ENCODE measurements around the gene GALNT17.

GALNT17 gene

DNA sequence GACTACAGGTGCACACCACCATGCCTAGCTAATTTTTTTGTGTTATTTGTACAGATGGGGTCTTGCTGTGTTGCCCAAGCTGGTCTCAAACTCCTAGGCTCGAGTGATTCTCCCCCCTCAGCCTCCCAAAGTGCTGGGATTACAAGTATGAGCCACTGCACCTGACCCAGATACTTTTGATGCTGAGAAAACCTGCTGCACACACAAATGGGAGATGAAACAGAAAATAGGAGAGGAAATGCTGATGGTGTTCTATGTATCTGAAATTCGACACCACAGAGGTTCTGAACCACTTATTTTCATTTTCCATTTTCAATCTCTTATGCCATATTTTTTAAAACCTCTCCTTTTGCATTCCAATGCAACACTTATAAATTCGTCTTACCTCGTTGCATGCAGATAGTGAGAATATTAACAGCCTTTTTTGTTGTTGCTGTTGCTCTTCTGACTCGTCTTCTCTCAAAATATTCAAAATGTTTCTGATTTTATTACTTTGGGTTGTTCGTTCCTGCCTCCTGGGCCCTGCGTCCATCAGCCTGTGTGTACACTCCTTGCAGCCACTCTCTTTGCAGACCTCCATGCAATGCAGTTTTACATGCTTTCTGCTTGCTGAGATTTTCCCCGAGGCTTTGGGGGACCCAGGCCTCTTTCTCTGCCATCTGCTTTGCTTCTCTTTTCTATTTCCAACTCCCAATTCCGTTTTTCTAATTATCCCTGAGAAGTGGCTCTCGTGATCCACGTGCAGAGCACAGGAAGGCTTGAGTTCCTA, 556.1 kb downstream of the GALNT17 start:
- peaks cover 16% of the 10 kb centered on the region; the same call in 1 of the 2 replicates for H3K36me3 ChIP-seq (ENCODE audit: insufficient read depth, low read depth, low read length)
- peaks cover 5% of the 10 kb centered on the region; the same call in 1 of the 2 replicates for H3K4me1 ChIP-seq (ENCODE audit: insufficient read depth, low read length)
- H3K27ac ChIP-seq (ENCODE audit: low read length) = no peak overlapping the region
- no peak overlapping the region for H3K4me3 ChIP-seq (ENCODE audit: low read length)
- H3K27me3 ChIP-seq (ENCODE audit: insufficient read depth, low read length) = no peaks in the 10 kb centered on the region
- no peak overlapping the region for H3K9ac ChIP-seq (ENCODE audit: low read depth, low read length)
- no peaks in the 10 kb centered on the region for H3K9me3 ChIP-seq (ENCODE audit: insufficient read depth, low read depth, low read length)

DNA sequence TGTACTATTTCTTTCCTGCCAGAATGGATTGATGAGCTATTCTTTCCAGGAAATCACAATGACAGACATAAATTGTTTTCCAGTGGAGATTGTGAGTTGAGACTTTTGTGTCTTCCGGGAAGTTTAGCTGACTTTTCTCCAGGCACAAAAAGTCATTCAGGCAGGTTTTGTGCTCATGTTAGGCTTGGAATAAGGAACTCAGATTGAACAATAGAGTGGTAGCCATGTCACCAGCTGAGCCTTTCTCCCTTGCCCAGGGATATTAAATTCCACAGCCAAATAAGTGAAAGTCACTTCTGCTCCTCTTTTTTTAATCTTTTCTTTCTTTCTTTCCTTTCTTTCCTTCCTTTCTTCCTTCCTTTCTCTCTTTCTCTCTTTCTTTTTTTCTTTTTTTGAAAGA, 559.6 kb downstream of the GALNT17 start:
- H3K36me3 ChIP-seq (ENCODE audit: insufficient read depth, low read depth, low read length) = peaks cover 9% of the 10 kb centered on the region; the same call in 1 of the 2 replicates
- H3K9me3 ChIP-seq (ENCODE audit: insufficient read depth, low read depth, low read length) = no peaks in the 10 kb centered on the region
- H3K4me3 ChIP-seq (ENCODE audit: low read length) = no peak overlapping the region
- H3K4me1 ChIP-seq (ENCODE audit: insufficient read depth, low read length) = no peaks in the 10 kb centered on the region
- no peak overlapping the region for H3K27ac ChIP-seq (ENCODE audit: low read length)
- H3K9ac ChIP-seq (ENCODE audit: low read depth, low read length) = no peak overlapping the region
- no peaks in the 10 kb centered on the region for H3K27me3 ChIP-seq (ENCODE audit: insufficient read depth, low read length)

DNA sequence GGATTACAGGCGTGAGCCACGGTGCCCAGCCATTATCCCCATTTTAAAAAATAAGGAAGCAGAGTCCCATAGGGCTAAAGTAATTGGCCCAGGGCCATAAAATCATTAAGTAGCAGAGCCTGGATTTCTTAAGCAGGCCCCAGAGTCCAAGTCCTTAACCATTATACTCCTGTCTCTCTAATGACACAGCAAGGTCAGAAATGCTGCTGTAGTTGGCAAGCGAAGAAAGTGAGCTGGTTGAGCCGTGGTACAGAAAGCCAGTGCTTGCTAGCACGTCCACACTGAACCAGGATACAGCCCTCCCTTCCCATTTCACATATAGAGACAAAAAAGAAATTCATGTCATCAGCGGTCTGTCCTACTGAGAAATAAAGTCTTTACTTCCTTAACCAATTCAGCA, 562.7 kb downstream of the GALNT17 start:
- Histone ChIP-seq H3K27me3 (ENCODE audit: insufficient read depth, low read length) (no peaks in the 10 kb centered on the region), H3K9ac (ENCODE audit: low read depth, low read length) (no peak overlapping the region), H3K4me3 (ENCODE audit: low read length) (no peak overlapping the region), H3K27ac (ENCODE audit: low read length) (no peak overlapping the region), H3K4me1 (ENCODE audit: insufficient read depth, low read length) (no peaks in the 10 kb centered on the region), H3K36me3 (ENCODE audit: insufficient read depth, low read depth, low read length) (no peaks in the 10 kb centered on the region), H3K9me3 (ENCODE audit: insufficient read depth, low read depth, low read length) (no peaks in the 10 kb centered on the region)

DNA sequence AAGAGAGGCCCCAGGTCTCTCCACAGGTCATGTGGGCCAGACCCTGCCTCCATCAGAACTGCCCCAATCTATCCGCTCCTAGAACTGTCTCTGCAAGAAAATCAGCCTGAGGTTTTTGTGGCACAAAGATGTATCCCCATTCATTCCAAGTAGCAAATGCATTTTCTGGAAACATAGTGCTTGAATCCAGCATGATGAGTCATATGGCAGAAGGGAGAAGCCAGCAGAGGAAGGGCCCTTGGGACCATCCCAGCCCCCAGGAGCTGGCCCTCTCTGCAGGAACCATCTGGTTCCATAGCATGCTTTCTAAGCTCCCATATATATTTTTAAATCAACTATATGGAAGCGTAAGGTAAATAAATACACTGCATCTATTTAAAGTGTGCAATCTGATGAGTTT, 563.2 kb downstream of the GALNT17 start:
- H3K9ac ChIP-seq (ENCODE audit: low read depth, low read length) = no peak overlapping the region
- H3K4me1 ChIP-seq (ENCODE audit: insufficient read depth, low read length) = no peaks in the 10 kb centered on the region
- no peak overlapping the region for H3K27ac ChIP-seq (ENCODE audit: low read length)
- no peak overlapping the region for H3K4me3 ChIP-seq (ENCODE audit: low read length)
- H3K27me3 ChIP-seq (ENCODE audit: insufficient read depth, low read length) = no peaks in the 10 kb centered on the region
- H3K36me3 ChIP-seq (ENCODE audit: insufficient read depth, low read depth, low read length) = no peaks in the 10 kb centered on the region
- no peaks in the 10 kb centered on the region for H3K9me3 ChIP-seq (ENCODE audit: insufficient read depth, low read depth, low read length)

DNA sequence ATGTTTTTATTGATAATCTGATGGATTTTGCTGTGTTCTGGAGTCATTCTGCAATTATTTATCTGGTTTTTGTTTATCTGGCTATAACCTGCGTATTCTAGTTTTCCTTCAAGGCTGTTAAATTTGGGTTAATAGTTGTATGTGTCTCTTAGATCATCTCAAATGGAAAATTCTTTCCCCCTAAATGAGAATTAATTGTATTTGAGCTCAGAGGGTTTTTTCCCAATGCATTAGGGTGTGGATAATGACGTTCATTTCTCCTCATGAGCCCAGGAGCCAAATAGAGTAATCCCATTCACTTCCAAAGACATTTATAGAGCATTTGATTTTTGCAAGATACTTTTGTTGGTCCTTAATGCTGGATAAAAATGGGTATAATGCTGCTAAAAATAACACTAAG, 564.6 kb downstream of the GALNT17 start:
- H3K36me3 ChIP-seq (ENCODE audit: insufficient read depth, low read depth, low read length) = no peaks in the 10 kb centered on the region
- no peaks in the 10 kb centered on the region for H3K9me3 ChIP-seq (ENCODE audit: insufficient read depth, low read depth, low read length)
- H3K4me1 ChIP-seq (ENCODE audit: insufficient read depth, low read length) = no peaks in the 10 kb centered on the region
- H3K4me3 ChIP-seq (ENCODE audit: low read length) = no peak overlapping the region
- H3K27ac ChIP-seq (ENCODE audit: low read length) = no peak overlapping the region
- H3K9ac ChIP-seq (ENCODE audit: low read depth, low read length) = no peak overlapping the region
- no peaks in the 10 kb centered on the region for H3K27me3 ChIP-seq (ENCODE audit: insufficient read depth, low read length)

DNA sequence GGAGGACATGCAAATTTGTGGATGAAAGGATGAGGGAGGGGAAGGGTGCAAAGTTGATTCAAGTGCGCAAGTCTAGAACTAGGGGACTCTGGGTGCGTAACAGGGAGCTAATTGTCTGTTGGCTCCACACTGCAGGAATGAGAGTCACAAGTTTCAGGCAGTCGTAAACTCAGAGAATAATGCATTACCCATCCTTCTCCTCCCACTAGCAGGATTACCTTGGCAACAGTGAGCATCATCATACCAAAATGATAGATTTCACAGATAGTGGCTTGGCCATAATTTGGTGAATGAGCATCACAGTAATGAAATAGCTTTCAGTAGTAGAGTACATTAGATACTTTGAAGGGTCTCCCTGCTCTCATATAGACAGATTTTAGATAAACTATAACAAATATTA, 565.5 kb downstream of the GALNT17 start:
- Histone ChIP-seq H3K27ac (ENCODE audit: low read length) (no peak overlapping the region), H3K4me3 (ENCODE audit: low read length) (no peak overlapping the region), H3K27me3 (ENCODE audit: insufficient read depth, low read length) (no peaks in the 10 kb centered on the region), H3K36me3 (ENCODE audit: insufficient read depth, low read depth, low read length) (no peaks in the 10 kb centered on the region), H3K9me3 (ENCODE audit: insufficient read depth, low read depth, low read length) (no peaks in the 10 kb centered on the region), H3K4me1 (ENCODE audit: insufficient read depth, low read length) (no peaks in the 10 kb centered on the region), H3K9ac (ENCODE audit: low read depth, low read length) (no peak overlapping the region)

DNA sequence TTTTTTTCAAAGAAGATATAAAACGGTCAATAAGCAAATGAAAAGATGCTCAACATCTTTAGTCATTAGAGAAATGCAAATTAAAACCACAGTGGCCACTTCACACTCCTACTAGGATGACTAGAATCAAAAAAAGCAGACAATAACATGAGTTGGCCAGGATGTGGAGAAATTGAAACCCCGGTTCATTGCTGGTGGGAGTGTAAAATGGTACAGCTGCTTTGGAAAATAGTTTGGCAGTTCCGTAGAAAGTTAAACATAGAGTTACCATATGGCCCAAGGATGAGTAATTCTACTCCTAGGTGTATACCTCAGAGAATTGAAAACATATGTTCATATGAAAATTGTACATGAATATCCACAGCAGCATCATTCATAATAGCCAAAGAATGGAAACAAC, 573.3 kb downstream of the GALNT17 start:
- peaks cover 8% of the 10 kb centered on the region for H3K9me3 ChIP-seq (ENCODE audit: insufficient read depth, low read depth, low read length)
- no peaks in the 10 kb centered on the region for H3K27me3 ChIP-seq (ENCODE audit: insufficient read depth, low read length)
- H3K36me3 ChIP-seq (ENCODE audit: insufficient read depth, low read depth, low read length) = no peaks in the 10 kb centered on the region
- no peak overlapping the region for H3K27ac ChIP-seq (ENCODE audit: low read length)
- H3K4me3 ChIP-seq (ENCODE audit: low read length) = no peak overlapping the region
- no peak overlapping the region for H3K9ac ChIP-seq (ENCODE audit: low read depth, low read length)
- no peaks in the 10 kb centered on the region for H3K4me1 ChIP-seq (ENCODE audit: insufficient read depth, low read length)

DNA sequence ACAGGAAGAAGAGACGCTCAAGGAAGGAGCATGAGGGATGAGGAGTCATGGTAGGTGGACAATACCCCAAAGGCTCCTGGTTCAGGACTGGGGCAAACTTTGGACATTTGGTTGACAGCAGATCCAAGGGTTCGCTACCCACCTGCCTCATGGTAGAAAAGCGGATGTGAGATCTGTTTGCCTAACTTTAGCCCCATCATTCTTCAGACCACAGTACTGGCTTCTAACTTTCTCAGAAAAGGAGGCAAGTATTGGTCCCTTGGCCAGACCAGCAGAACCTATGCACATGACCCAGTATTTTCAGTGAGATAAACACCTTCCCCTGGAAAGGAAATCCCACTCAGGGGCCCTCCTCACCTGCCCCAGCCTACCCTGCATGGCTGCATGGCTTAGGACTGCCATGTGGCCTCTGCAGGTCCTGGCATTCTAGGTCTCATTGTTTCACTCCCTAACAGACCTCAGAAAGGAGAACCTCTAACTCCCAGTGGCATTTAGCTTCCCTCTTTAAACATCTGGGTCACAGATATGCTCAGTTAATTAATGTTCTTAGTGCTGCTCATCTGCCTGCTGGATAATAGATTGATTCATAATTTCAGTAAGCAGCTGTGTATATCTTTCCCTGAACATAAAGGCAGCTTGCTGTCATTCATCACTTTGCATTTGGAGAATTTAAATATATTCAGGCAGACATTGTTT, 574.1 kb downstream of the GALNT17 start:
- H3K9me3 ChIP-seq (ENCODE audit: insufficient read depth, low read depth, low read length) = peaks cover 8% of the 10 kb centered on the region
- no peaks in the 10 kb centered on the region for H3K27me3 ChIP-seq (ENCODE audit: insufficient read depth, low read length)
- no peak overlapping the region for H3K27ac ChIP-seq (ENCODE audit: low read length)
- H3K36me3 ChIP-seq (ENCODE audit: insufficient read depth, low read depth, low read length) = no peaks in the 10 kb centered on the region
- no peaks in the 10 kb centered on the region for H3K4me1 ChIP-seq (ENCODE audit: insufficient read depth, low read length)
- no peak overlapping the region for H3K9ac ChIP-seq (ENCODE audit: low read depth, low read length)
- H3K4me3 ChIP-seq (ENCODE audit: low read length) = no peak overlapping the region

DNA sequence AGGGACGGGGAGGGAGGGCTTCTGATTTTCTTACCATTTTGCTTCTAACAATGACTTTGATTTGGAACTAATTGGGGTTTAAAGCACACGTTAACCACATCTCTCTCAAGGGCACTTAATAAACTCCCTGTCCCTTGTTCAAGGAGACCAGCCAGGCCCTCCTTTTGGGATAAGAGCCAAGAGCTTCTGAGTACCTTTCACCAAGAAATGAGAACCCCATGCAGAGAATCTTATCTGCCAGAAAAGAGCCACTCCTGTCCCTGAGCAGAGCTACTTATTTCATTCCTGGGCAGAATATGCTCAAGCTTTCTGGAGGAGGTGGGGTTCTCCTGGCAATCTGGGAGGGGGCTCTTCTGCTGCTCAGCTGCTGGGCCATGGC, 574.6 kb downstream of the GALNT17 start:
- Histone ChIP-seq H3K9ac (ENCODE audit: low read depth, low read length) (no peak overlapping the region), H3K9me3 (ENCODE audit: insufficient read depth, low read depth, low read length) (peaks cover 8% of the 10 kb centered on the region), H3K36me3 (ENCODE audit: insufficient read depth, low read depth, low read length) (no peaks in the 10 kb centered on the region), H3K4me1 (ENCODE audit: insufficient read depth, low read length) (no peaks in the 10 kb centered on the region), H3K27me3 (ENCODE audit: insufficient read depth, low read length) (no peaks in the 10 kb centered on the region), H3K27ac (ENCODE audit: low read length) (no peak overlapping the region), H3K4me3 (ENCODE audit: low read length) (no peak overlapping the region)

DNA sequence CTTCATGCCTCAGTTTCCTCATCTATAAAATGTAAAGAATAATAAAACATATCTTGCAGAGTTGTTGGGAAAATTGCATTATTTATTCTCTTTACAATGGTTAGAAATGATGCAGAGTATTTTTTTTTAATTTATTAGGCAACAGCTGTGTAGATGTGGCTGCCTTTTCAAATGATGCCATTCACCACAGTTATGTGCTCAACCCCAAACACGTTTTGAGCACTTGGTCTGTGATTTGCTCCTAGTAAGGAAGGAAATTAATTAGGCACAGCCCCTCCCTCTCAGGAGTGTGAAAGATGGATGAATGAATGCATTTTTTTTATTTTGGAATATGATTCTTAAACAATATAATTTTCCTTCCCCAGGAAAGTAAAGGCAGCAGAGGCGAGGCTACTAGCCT, 575.1 kb downstream of the GALNT17 start:
- no peak overlapping the region for H3K9ac ChIP-seq (ENCODE audit: low read depth, low read length)
- H3K27ac ChIP-seq (ENCODE audit: low read length) = no peak overlapping the region
- no peaks in the 10 kb centered on the region for H3K36me3 ChIP-seq (ENCODE audit: insufficient read depth, low read depth, low read length)
- H3K4me3 ChIP-seq (ENCODE audit: low read length) = no peak overlapping the region
- H3K4me1 ChIP-seq (ENCODE audit: insufficient read depth, low read length) = no peaks in the 10 kb centered on the region
- H3K9me3 ChIP-seq (ENCODE audit: insufficient read depth, low read depth, low read length) = peaks cover 8% of the 10 kb centered on the region
- H3K27me3 ChIP-seq (ENCODE audit: insufficient read depth, low read length) = no peaks in the 10 kb centered on the region

DNA sequence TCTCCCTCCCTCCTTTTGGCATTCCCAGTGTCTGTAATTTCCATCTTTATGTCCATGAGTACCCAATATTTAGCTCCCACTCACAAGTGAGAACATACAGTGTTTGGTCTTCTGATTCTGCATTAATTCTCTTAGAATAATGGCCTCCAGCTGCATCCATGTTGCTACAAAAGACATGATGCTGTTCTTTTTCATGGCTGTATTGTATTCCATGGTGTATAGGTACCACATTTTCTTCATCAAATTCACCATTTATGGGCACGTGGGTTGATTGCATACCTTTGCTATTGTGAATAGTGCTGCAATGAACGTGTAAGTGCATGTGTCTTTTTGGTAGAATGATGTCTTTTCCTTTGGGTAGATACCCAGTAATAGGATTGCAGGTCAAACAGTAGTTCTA, 576.8 kb downstream of the GALNT17 start:
- Histone ChIP-seq H3K36me3 (ENCODE audit: insufficient read depth, low read depth, low read length) (no peaks in the 10 kb centered on the region), H3K27me3 (ENCODE audit: insufficient read depth, low read length) (no peaks in the 10 kb centered on the region), H3K4me1 (ENCODE audit: insufficient read depth, low read length) (no peaks in the 10 kb centered on the region), H3K9ac (ENCODE audit: low read depth, low read length) (no peak overlapping the region), H3K4me3 (ENCODE audit: low read length) (no peak overlapping the region), H3K27ac (ENCODE audit: low read length) (no peak overlapping the region), H3K9me3 (ENCODE audit: insufficient read depth, low read depth, low read length) (peaks cover 8% of the 10 kb centered on the region)

DNA sequence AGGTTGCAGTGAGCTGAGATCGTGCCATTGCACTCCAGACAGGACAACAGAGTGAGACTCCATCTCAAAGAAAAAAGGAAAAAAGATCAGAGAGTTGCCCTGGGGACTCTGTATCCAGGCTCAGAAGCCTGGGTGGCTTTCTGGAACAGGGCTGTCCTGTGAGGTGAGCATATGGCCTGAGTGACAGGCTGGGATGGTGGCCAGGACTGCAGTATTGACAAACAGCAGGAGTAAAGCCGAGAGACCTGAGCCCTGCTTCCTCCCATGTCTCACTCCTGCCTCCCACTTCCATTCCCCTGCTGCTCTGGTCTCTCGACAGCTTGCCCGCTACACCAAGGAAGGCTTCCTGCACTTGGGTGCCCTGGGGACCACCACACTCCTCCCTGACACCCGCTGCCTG, 578.5 kb downstream of the GALNT17 start:
- Histone ChIP-seq H3K27ac (ENCODE audit: low read length) (no peak overlapping the region), H3K4me1 (ENCODE audit: insufficient read depth, low read length) (no peaks in the 10 kb centered on the region), H3K9ac (ENCODE audit: low read depth, low read length) (no peak overlapping the region), H3K36me3 (ENCODE audit: insufficient read depth, low read depth, low read length) (no peaks in the 10 kb centered on the region), H3K27me3 (ENCODE audit: insufficient read depth, low read length) (no peaks in the 10 kb centered on the region), H3K4me3 (ENCODE audit: low read length) (no peak overlapping the region), H3K9me3 (ENCODE audit: insufficient read depth, low read depth, low read length) (peaks cover 8% of the 10 kb centered on the region)
